Rectal smooth muscle tissue (tissue), 1 donor: Measurements from ENCODE around the gene TRIM10.

Experiments used
- H3K27ac ChIP-seq: one replicate; pipeline ENCODE4 v1.7.0; 2013; ENCODE audit warnings: low read depth, low read length, inconsistent platforms
- H3K27me3 ChIP-seq: one replicate; pipeline ENCODE4 v1.7.0; 2013; ENCODE audit warnings: low read length; ENCODE audit not compliant: control insufficient read depth, insufficient read depth
- H3K36me3 ChIP-seq: one replicate; pipeline ENCODE4 v1.7.0; 2013; ENCODE audit warnings: low read length; ENCODE audit not compliant: control insufficient read depth, insufficient read depth
- H3K4me1 ChIP-seq: one replicate; pipeline ENCODE4 v1.7.0; 2013; ENCODE audit warnings: low read length; ENCODE audit not compliant: control insufficient read depth, insufficient read depth
- H3K4me3 ChIP-seq: one replicate; pipeline ENCODE4 v1.7.0; 2013; ENCODE audit warnings: low read length
- H3K9ac ChIP-seq: one replicate; pipeline ENCODE4 v1.7.0; 2013; ENCODE audit warnings: low read length

TRIM10 gene, protein sequence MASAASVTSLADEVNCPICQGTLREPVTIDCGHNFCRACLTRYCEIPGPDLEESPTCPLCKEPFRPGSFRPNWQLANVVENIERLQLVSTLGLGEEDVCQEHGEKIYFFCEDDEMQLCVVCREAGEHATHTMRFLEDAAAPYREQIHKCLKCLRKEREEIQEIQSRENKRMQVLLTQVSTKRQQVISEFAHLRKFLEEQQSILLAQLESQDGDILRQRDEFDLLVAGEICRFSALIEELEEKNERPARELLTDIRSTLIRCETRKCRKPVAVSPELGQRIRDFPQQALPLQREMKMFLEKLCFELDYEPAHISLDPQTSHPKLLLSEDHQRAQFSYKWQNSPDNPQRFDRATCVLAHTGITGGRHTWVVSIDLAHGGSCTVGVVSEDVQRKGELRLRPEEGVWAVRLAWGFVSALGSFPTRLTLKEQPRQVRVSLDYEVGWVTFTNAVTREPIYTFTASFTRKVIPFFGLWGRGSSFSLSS

DNA sequence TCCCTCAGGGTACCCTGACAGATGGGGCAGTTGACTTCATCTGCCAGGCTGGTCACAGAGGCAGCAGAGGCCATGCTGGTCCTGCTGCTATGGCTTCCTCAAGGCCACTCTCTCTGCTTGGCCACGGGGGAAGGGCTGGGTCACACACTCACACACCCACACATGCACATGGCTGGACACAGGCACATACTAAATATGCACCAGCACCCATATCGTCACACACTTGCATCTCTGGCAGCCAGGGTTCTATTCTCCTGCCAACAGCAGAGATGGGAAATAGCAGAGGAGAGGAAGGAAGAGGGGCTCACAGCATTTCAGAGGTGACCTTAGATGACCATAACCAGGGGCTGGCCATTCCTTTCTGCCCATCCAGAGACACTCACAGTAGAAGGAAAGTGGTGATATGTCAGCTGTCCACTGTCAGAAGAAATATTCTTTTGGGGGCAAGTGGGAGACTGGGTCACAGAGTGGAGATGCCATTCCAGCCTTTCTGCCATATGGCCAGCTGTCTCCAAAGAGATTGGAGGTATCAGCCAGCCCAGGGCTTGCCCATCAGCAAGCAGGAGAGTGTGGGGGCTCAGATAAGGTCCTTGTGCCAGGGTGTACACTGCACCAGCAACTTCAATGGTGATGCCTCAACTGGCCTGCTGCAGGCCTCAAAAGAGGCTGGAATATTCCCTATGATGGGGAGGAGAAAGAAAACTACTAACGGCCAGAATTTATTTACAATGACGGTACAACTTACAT lies at the start of gene TRIM10:
Gene TRIM10, minus strand, starts transcription at position 427 of the 747 bp plus-strand sequence. Its CDS starts 353 bp downstream, at position 74.
- H3K4me1 ChIP-seq, result no peaks in the 10 kb centered on the region
- no peaks in the 10 kb centered on the region for H3K36me3 ChIP-seq
- H3K4me3 ChIP-seq, result no peak within 1 kb of the TSS
- H3K27ac ChIP-seq, result no peak within 1 kb of the TSS
- no peaks in the 10 kb centered on the region for H3K27me3 ChIP-seq
- no peak within 1 kb of the TSS for H3K9ac ChIP-seq

DNA sequence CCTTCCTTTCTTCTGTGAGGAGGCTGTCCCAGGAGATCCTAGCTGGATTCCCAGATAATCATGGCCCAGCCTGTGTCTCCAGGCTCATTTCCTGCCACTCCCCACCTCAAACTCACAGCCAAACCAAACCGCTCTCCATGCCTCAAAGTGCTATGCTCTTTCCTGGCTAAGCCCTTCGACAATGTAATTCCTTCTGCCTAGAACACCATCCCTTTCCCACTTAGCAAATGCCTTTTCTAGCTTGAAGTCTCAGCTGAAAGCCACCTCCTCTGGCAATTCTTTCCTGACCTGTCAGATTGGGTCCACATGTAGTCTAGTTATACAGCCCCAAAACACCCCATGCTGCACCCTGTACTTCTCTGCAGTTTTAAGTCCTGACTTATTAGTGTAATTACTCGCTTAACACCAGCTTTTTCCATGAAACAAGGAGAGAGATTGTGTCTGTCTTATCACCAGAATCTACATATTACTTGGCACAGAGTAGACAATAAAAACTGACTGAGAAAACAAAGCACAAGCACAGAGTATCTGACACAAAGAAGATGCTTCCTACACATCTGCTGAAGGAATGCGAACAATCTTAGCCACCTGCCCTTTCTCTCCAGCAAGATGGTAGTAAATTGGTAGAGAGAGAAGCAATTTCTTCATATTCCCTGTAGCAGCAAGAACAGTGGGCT lies 46.7 kb upstream of the TRIM10 start:
- Histone ChIP-seq H3K4me3 (no peak overlapping the region), H3K27ac (no peak overlapping the region), H3K4me1 (peaks cover 14% of the 10 kb centered on the region), H3K9ac (no peak overlapping the region), H3K36me3 (no peaks in the 10 kb centered on the region), H3K27me3 (no peaks in the 10 kb centered on the region)

DNA sequence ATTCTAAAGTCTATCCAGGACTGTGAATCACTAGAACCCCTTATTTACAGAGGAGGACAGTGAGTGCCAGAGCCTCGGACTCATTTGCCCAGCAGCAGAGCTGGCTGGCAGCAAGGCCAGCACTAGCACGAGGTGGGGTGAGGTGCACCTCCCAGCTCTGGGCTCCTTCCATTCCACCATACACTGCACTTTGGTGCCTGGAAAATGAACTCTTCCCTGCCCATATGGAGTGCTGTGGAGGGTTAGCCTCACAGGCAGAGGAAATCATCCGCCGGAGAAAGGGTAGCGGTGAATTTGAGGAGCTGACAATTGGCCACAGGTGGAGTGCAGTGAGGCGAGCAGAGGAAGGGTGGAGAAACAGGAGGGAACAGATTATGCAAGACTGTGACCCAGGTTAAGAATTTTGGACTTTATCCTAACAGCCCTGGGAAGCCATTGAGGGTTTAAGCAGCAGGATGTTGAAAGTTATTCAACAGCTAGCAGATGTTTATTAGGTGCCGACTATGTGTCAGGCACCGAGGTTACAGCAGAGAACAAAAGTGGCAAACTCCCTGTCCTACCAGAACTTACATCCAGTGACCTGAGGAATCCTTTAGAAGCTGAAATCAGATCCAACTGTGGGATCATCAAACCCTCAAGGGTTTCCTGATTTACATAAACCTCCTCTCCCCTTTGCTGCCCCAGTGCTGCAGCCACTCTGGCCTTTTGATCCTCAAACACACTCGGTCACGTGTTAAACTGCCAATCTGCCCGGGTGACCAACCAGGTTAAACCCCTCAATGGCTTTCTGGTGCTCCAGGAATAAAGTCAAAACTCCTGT lies 46.0 kb upstream of the TRIM10 start:
- Histone ChIP-seq H3K27ac (no peak overlapping the region), H3K9ac (no peak overlapping the region), H3K36me3 (no peaks in the 10 kb centered on the region), H3K4me3 (peak overlapping the region; percentile 7), H3K4me1 (peaks cover 11% of the 10 kb centered on the region), H3K27me3 (no peaks in the 10 kb centered on the region)

DNA sequence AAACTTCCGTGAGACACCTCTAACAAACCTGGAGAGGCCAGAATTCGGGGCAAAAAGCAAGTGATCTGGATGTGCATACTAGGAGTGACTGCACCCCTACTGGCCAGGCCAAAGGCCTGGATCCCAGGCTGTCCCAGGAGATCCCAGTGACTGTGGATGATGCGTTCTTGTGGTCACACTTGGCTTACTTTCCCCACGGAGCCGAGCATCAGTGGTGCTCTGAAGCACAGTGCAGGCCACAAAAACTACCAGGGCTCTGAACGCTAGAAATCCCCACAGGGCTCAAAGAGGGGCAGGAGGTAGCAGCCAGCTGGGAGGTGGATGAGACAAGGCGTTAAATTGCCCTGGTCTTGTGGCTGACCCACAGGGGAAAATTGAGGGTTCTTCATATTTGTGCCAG lies 45.1 kb upstream of the TRIM10 start:
- Histone ChIP-seq H3K4me3 (no peak overlapping the region), H3K4me1 (peaks cover 7% of the 10 kb centered on the region), H3K27ac (no peak overlapping the region), H3K27me3 (no peaks in the 10 kb centered on the region), H3K36me3 (no peaks in the 10 kb centered on the region), H3K9ac (no peak overlapping the region)

DNA sequence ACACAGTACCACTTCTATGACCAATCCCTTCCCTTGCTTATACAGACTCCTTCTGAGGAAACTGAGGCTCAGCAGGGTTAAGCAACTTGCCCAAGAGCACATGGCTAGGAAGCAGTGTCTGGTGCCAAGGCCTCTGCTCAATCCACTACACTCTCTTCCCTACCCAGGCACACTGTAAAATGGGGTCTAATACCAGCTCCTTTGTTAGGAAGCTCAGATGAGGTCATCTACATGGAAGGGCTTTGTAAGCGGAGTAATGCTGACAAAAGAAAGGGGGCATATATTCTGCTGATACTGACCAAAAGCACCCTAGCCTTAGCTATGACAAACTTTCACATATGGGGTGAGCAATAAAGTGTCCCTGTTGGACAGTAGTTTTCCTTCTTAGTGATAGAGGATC lies 43.1 kb upstream of the TRIM10 start:
- no peak overlapping the region for H3K4me3 ChIP-seq
- H3K27me3 ChIP-seq, result no peaks in the 10 kb centered on the region
- peaks cover 7% of the 10 kb centered on the region for H3K4me1 ChIP-seq
- H3K9ac ChIP-seq, result no peak overlapping the region
- peaks cover 9% of the 10 kb centered on the region for H3K36me3 ChIP-seq
- H3K27ac ChIP-seq, result no peak overlapping the region

DNA sequence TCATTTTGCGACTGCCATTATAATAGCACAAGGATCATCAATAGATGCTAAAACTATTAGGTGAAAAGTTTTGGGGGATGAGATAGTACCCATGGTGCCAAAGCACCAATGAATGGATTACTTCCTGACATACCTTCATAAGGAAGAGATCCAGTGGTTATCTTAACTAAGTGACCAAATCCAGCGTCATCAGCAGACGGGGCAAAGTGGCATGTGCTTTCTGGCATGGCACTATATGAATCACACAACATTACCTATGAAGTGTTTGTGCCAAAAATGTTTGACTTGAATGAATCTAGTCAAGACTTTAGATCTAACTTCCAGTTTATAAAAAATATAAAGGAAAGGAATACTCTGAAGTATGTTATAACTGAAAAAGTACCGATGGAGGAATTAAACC lies 41.4 kb upstream of the TRIM10 start:
- Histone ChIP-seq H3K4me1 (peaks cover 6% of the 10 kb centered on the region), H3K36me3 (peaks cover 24% of the 10 kb centered on the region), H3K9ac (no peak overlapping the region), H3K4me3 (no peak overlapping the region), H3K27ac (no peak overlapping the region), H3K27me3 (no peaks in the 10 kb centered on the region)

DNA sequence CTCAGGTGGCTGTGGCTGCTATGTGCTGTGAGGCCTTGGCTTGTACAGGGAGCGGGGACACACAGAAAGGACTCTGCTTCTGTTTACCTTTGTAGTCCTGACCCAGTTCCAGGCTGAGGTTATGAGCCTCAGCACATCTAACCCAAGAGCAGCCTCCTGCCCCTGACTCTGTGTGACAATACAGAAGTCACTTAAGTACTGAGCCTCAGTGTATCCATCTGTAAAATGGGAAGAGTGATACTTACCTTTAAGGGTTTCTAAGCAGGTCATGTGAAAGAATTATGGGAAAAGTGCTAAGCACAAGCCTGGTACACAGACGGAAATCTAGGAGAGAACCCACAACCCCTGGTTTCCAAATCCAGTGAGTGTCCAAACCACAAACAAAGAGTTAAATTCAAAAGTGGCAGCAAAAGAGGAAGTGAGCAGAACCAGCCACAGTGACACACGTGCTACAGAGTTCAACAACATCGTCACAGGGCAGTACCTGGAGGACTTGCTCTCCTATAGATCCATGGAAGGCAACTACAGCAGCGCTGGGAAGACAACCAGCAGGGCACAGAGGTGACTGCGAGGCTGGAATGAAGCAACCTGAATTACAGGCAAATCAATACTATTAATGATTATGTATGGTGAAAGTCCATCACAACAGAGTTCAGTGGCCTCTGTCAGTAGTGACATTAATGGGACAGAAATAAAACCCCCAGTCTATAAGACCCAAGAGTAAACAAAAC lies 39.7 kb upstream of the TRIM10 start:
- Histone ChIP-seq H3K4me3 (no peak overlapping the region), H3K4me1 (no peaks in the 10 kb centered on the region), H3K27ac (no peak overlapping the region), H3K27me3 (no peaks in the 10 kb centered on the region), H3K9ac (no peak overlapping the region), H3K36me3 (peaks cover 37% of the 10 kb centered on the region)

DNA sequence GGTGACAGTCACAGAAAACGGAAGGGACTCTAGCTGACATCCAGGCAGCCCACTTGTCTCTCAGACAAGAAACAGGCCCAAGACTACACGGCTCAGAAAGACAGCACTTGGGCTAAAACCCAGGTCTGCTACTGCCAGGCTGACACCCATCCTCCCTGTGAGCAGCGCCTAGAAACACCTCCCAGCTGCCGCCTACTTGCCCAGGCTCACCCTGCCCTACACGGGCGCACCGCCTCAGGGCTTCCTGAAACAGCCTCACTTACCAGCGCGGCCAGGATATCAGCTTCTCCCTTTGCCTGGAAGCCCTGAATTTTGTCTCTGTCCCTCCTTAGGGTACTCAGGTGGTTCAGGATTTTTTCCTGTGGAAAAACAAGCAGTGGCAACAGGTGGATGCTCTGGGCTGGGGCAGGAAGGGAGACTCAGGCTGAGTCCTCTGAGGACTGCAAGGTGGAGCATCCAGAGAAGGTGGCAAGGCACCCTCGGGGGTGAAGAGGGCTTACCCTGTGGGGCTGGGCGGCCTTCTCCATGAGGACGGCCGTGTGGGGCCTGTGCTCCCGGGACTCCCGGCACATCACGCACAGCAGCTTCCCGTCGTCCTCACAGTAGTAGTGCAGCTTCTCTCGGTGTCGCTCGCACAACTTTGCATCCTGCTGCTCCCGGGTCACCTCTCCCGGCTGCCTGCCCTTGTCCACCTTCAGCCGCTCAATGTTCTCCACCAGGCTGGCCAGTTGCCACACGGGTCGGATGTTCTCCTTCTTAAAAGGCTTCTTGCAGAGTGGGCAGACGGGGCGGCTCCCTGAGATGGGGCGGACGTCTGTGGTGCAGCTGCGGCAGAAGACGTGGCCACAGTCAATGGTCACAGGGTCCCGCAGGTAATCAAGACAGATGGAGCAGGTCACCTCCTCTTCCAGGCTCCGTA lies 37.4 kb upstream of the TRIM10 start:
- H3K4me1 ChIP-seq, result no peaks in the 10 kb centered on the region
- H3K27me3 ChIP-seq, result no peaks in the 10 kb centered on the region
- no peak overlapping the region for H3K4me3 ChIP-seq
- H3K27ac ChIP-seq, result no peak overlapping the region
- H3K9ac ChIP-seq, result no peak overlapping the region
- peaks cover 44% of the 10 kb centered on the region for H3K36me3 ChIP-seq

DNA sequence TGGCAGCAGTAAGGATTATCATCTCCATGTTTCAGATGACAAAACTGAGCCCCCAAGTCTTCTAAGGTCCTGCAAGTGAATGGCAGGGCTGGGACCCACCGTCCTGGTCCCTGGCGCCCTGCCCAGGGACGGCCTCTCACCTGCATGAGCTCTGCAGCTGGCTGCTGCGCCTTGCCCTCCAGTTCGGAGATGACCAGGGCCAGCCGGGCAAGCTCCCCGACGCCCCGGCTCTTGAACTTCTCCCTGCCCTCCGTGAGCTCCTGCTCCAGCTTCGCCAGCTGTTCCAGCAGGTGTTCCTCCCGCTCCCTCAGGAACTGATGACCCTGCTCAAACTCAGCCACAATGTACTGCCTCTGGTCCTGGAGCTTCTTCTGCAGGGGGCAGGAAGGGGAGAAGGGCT lies 35.4 kb upstream of the TRIM10 start:
- Histone ChIP-seq H3K9ac (no peak overlapping the region), H3K4me3 (no peak overlapping the region), H3K4me1 (no peaks in the 10 kb centered on the region), H3K36me3 (peaks cover 47% of the 10 kb centered on the region), H3K27me3 (no peaks in the 10 kb centered on the region), H3K27ac (no peak overlapping the region)

DNA sequence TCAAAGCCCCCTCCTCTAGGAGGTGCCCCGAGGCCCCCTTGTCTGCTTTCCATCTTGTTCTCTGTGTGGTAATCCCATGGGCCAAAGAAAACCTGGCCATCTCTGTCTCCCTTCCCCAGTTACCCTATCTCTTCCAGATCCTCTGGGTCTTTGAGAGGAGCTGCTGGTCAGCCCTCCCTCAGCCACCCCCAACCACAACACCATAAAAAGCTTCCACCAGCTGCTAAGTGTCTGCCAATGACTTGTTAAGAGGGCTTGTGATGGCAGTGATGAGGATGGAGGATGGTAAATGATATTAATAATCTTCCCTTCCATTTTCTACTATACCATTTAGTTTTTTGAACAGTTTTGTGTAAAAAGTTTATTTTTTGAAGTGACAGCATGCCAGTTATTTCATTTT lies 34.9 kb upstream of the TRIM10 start:
- Histone ChIP-seq H3K9ac (no peak overlapping the region), H3K27ac (no peak overlapping the region), H3K27me3 (no peaks in the 10 kb centered on the region), H3K36me3 (peaks cover 47% of the 10 kb centered on the region), H3K4me3 (no peak overlapping the region), H3K4me1 (no peaks in the 10 kb centered on the region)
